Urothelium cell line (cell line): ENCODE data around the gene MICAL3.
A peak's percentile ranks its signal among the peaks of the same experiment; 100 is the strongest.

Experiments
- DNase-seq: peaks from one replicate; pipeline ENCODE4 v3.0.0; 2011; ENCODE audit warnings: low spot score, mixed read lengths
- FAIRE-seq: peaks from 2 replicates; lab custom pipeline; 2011; peaks lifted over from hg19 to GRCh38; lab: Jason Lieb, UNC

MICAL3 gene

DNA sequence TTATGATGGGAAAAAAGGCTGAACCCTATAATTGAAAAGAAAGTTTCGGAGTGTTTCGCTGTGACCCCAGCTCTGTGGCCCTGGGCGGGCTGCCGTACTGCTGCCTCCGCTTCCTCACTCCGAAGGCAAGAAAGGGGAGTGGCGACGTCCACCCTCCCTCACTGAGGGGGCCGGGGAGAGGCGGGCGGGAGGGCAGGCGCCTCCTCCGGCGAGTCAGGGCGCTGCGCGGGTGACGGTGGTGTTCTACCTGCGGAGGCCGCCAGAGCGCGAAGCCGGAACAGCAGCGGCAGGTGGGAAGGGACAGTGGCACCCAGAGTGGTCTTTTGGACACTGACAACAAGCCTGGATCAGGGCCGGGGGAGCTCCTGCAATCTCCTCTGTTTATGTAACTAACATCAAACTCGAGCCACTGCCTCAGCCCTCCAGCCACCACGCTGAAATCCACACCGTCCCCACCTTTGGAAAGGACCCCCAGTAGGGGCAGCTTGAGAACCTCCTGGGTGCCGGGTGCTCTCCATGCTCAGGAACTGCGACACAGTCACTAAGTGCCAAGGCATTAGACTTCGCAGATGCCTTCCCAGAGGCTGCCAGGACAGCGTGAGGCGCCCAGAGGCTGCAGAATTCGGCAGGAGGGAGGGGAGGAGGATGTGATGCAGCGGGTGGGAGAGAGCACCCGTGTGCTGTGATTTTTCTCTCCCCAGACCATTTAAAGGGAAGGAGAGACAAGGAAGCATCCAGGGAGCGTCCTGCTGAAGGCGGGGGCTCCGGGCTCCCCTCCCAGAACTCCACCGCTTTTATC is 275.6 kb downstream of the MICAL3 start:
- no peak for FAIRE-seq
- DNase-seq: no peak

DNA sequence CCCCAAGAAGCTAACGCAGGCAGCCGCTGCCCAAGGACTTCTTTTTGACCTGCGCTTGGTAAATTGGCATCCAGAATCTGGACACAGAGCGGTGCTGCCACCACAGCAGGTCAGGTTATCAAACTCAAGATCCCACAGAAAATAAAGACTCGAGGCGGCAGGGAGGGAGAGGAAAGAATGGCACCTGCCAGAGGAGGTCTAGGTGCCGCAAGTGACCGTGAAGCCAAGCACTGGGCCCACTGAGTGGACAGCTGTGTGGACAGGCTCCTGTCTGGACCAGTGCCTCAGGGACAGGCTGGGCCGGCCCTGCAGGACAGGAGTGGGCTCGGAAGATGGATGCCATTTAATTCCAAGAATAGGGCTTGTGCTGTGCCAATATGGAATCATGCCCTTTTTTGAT is 277.4 kb downstream of the MICAL3 start:
- no peak for FAIRE-seq

DNA sequence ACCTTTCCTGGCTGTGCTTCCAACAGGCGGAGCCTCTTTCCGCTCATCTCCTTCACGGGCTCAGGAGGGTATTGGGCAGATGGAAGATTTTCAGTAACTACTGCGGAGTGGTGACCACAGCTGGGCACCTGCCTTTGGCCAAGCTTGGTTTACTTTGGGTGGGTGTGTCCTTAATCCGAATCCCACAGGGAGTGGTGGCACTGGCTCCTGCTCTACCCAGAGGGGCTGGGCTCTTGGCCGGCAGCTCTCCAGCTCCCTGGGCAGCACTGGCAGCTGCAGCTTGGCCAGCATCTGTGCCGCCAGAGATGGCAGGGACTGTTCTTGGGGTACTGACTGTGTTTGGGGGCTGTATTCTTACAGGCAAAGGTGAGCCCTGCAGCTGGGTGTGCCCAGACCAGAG is 279.9 kb downstream of the MICAL3 start:
- DNase-seq (no peak), FAIRE-seq (no peak)

More for the DNA sequence above, 277.4 kb downstream of the MICAL3 start:
- DNase-seq: no peak

DNA sequence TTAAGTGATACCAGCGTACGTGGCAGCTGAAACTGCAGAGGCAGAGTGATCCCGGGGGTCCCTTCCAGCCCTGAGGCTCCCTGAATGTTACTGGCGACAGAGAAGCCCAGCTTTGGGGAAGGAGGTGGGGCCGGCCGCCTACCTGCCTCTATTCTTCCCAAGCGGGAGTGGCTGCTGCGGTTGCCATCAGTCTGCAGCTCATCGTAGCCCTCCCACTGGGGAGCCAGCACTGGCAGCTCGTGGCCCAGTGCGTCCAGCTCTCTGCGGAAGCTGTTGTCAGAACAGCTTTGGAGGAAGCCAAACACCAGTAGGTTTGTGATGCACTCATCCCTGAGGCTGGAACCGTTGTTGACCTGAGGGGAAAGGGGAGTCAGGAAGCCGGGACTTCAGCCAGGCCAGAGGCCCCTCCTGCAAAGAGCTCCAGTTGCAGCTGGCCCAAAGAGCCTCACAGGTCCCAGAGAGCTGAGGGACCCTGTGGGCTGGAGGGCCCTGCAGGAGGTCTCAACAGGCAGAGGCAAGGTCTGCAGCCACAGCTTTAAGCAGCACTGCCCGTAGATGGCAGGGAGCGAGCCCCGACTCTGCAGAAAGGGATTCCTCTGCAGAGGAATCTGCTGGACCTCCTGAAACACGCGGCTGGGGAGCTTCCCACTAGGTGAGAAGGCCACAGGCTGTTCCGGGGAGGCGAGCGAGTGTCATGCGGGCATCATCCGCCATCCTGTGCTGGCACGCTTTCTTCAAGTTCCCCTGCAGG is 280.5 kb downstream of the MICAL3 start:
- DNase-seq: no peak
- no peak for FAIRE-seq

DNA sequence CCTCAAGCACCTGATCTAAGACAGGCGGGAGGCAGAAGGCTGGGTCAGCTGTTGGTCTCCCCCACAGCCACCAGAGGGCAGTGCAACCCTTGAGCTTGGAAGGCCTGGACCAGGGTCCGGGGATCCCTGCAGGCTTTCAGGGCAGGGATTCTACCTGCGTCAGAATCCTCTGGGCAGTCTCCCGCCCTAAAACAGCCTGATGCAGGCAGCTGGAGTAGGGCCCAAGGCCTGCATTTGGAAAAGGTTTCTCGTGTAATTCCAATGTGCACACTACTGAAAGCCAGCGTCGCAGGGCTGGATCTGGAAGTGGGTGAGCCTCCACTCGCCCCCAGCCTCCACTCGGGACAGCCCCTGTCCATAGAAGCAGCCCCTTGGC is 281.8 kb downstream of the MICAL3 start:
- FAIRE-seq (no peak), DNase-seq (peak; percentile 78)

DNA sequence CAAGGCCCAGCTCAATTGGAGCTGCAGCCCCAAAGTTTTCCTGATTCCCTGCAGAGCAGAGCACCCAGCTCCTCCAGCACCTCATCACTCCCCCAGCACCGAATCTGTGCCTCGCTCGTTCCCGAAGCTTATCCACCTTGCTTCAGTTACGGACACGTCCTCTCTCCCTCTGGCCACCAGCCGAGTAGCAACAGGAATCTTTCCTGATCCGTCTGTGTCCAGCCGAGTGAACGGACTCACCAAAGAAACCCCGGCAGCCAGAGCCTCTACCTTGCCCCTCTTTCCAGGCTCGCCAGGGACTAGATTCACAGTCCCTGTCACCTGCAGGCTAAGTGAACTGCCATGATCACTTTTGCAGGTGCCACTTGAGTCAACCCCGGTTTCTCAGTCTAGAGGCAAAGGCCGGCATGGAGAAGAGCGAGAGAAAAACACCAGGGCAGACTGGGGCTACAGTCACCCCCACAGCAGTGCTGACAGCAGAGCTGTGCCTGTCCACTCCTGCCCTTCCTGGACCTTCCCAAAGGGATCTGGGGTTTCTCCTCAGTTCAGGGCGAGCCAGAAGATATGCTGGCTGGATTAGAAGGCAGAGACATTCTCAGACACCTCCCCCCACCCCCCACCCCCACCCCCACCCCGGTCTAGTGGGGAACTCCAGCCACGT is 282.4 kb downstream of the MICAL3 start:
- FAIRE-seq: no peak
- DNase-seq: no peak

DNA sequence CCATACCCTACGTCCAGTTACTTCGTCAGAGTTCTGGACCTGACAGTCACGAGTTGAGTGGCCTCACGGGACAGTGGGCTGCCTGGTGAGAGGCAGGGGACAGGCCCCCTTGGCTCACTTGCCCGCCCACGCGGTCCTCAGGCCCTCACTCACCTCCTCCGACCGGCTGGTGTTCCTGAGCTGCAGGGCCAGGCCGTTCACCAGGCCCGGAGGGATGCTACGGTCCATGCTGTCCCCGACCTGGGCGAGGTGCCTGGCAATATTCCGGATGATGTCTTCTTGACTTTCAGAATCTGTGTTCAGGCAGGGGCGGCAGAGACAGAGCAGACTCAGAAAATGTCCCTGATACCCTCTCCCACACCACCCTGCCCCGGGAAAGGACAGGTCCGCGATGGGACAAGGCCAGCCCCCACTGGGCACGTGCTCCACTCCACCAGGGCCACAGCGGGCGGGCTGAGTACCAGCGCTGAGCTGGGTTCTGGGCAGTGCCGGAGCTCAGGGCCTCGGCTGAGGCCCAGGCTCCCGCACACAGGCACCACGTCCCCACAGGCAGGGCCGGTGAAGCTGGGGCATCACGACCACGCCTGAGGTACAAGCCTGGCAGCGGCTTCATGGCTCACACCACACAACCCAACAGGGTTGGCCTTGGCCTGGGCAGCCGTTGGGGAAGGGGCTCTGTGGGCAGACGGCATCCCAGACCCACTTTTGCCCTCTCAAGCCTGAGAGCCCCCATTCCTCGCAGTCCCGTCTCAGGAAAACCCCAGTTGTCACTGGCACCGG is 285.0 kb downstream of the MICAL3 start:
- no peak for DNase-seq
- FAIRE-seq: no peak

DNA sequence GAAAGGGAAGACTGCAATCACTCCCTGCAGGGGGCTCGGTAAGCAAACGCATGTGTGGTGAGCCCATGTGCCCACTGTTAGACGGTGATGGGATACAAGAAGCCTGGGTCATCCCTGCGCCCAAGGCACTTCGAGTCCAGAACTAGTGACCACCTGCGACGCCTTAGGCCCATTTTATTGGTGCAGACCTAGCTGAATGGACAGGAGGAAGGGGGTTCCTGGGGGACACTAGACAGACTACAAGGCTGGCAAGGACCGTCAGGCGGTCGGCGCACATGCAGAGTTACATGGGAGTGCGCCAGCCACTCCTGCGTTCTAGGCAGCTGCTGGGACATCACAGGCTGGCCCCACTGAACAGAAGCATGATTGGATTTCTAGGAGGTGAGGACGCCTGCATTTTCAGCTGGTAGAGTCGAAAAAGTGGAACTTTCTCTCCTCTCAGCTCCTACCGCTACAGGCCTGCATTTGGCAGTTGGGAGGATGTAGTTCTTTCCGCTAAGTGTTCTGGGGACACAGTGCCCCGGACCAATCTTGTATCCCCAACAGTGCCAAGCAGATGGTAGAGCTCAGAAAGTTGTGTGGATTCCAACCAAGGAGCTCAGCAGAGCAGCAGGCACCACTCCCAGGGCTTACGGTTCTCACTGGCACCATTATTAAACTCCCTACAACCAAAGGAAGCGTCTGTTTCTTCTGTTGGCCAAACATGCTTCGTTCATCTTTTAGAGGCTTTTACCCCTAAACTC is 285.8 kb downstream of the MICAL3 start:
- no peak for FAIRE-seq
- no peak for DNase-seq
